IMR-90 (cell line): Measurements from ENCODE around the gene CGNL1. TPM values are rescaled to one million over a fixed set of nuclear protein-coding genes. Genes with fewer than 3 reads are reported as not detected.

Experiments used
- ATAC-seq: fragments of 200-7000 bp; cut with Tn5 transposase; 2 replicates; pipeline ENCODE4 v1.9.1; 2020; ENCODE audit warnings: low read depth, mild to moderate bottlenecking, moderate library complexity
- BruUV-seq: library from RNA; stranded (reverse); fragments of 400-500 nt; replicated peaks from 2 replicates; lab custom pipeline; 2021; lab: Mats Ljungman, UMichigan
- CTCF ChIA-PET: fragments of 300-600 bp; formaldehyde crosslinking; extraction: SDS; loops from one replicate; lab custom pipeline; 2021; ENCODE audit warnings: antibody characterized with exemption; lab: Yijun Ruan, JAX
- POLR2A ChIA-PET: fragments of 300-600 bp; sonication (Branson Sonifier 250); formaldehyde crosslinking; loops from one replicate; lab custom pipeline; 2022; ENCODE audit warnings: antibody characterized with exemption; ENCODE audit not compliant: unreplicated experiment; lab: Charles Lee
- DNase-seq: peaks from one replicate; pipeline ENCODE4 v3.0.0; 2013
- H2AFZ ChIP-seq: replicated peaks from 2 replicates; pipeline ENCODE3; 2013; ENCODE audit warnings: low read length, mild to moderate bottlenecking; ENCODE audit not compliant: poor library complexity
- H2AK5ac ChIP-seq: 2 replicates; pipeline ENCODE4 v1.6.1; 2013; ENCODE audit warnings: low read depth, low read length, inconsistent platforms
- H2AK9ac ChIP-seq: replicated peaks from 2 replicates; pipeline ENCODE3; 2013; ENCODE audit warnings: mild to moderate bottlenecking, low read depth, low read length, moderate library complexity; ENCODE audit not compliant: poor library complexity
- H2BK120ac ChIP-seq: 2 replicates; pipeline ENCODE4 v1.6.1; 2013; ENCODE audit warnings: low read depth, low read length, inconsistent platforms
- H2BK15ac ChIP-seq: 3 replicates; pipeline ENCODE4 v1.6.1; 2013; ENCODE audit warnings: low read depth, low read length, inconsistent platforms
- H2BK20ac ChIP-seq: 2 replicates; pipeline ENCODE4 v1.6.1; 2013; ENCODE audit warnings: low read depth, mild to moderate bottlenecking, inconsistent platforms, low read length, moderate library complexity
- H2BK5ac ChIP-seq: 2 replicates; pipeline ENCODE4 v1.6.1; 2013; ENCODE audit warnings: mild to moderate bottlenecking, low read depth, low read length, inconsistent platforms; ENCODE audit not compliant: poor library complexity, severe bottlenecking
- H3K14ac ChIP-seq: replicated peaks from 2 replicates; pipeline ENCODE4 v1.6.1; 2013; ENCODE audit warnings: low read depth, low read length, inconsistent platforms
- H3K18ac ChIP-seq: 2 replicates; pipeline ENCODE4 v1.6.1; 2013; ENCODE audit warnings: low read depth, low read length, control low read depth
- H3K23ac ChIP-seq: 2 replicates; pipeline ENCODE4 v1.6.1; 2013; ENCODE audit warnings: low read depth, low read length, inconsistent platforms
- H3K27ac ChIP-seq: 2 replicates; pipeline ENCODE4 v1.5.1; 2013; ENCODE audit warnings: mild to moderate bottlenecking, control low read depth, low read length; ENCODE audit not compliant: insufficient read depth
- H3K27me3 ChIP-seq: 2 replicates; pipeline ENCODE4 v1.6.1; 2013; ENCODE audit warnings: low read length; ENCODE audit not compliant: control insufficient read depth, insufficient read depth
- H3K36me3 ChIP-seq: 2 replicates; pipeline ENCODE4 v1.6.1; 2013; ENCODE audit warnings: low read length, mixed read lengths; ENCODE audit not compliant: control insufficient read depth, insufficient read depth
- H3K4ac ChIP-seq: 2 replicates; pipeline ENCODE4 v1.6.1; 2013; ENCODE audit warnings: low read depth, low read length, inconsistent platforms
- H3K4me1 ChIP-seq: 2 replicates; pipeline ENCODE4 v1.6.1; 2013; ENCODE audit warnings: low read length, mixed read lengths; ENCODE audit not compliant: control insufficient read depth, insufficient read depth
- H3K4me2 ChIP-seq: 2 replicates; pipeline ENCODE4 v1.6.1; 2013; ENCODE audit warnings: low read depth, mild to moderate bottlenecking, control low read depth, low read length, moderate library complexity
- H3K4me3 ChIP-seq: 2 replicates; pipeline ENCODE4 v1.5.1; 2013; ENCODE audit warnings: low read depth, mild to moderate bottlenecking, control low read depth, low read length, moderate library complexity; ENCODE audit not compliant: insufficient read depth
- H3K56ac ChIP-seq: 2 replicates; pipeline ENCODE4 v1.6.1; 2013; ENCODE audit warnings: low read length, inconsistent platforms; ENCODE audit not compliant: insufficient read depth; ENCODE audit errors: extremely low read depth
- H3K79me1 ChIP-seq, 2 experiments: 2 replicates each; pipeline ENCODE4 v1.6.1; 2013; ENCODE audit warnings: low read length in 2 of 2, inconsistent platforms in 1 of 2, low read depth in 1 of 2
- H3K9ac ChIP-seq: 2 replicates; pipeline ENCODE4 v1.6.1; 2013; ENCODE audit warnings: low read depth, low read length, control low read depth
- H3K9me1 ChIP-seq: 2 replicates; pipeline ENCODE4 v1.6.1; 2013; ENCODE audit warnings: low read length, inconsistent platforms; ENCODE audit not compliant: insufficient read depth
- H3K9me3 ChIP-seq: 2 replicates; pipeline ENCODE4 v1.6.1; 2013; ENCODE audit warnings: low read length; ENCODE audit not compliant: control insufficient read depth, insufficient read depth
- H4K20me1 ChIP-seq: 2 replicates; pipeline ENCODE4 v1.6.1; 2013; ENCODE audit warnings: low read length, inconsistent platforms; ENCODE audit not compliant: insufficient read depth
- H4K5ac ChIP-seq: 2 replicates; pipeline ENCODE4 v1.6.1; 2013; ENCODE audit warnings: mild to moderate bottlenecking, low read depth, low read length, control low read depth
- H4K8ac ChIP-seq, 2 experiments: 2 replicates each; pipeline ENCODE4 v1.6.1; 2013; ENCODE audit warnings: low read depth in 2 of 2, low read length in 2 of 2, control low read depth in 1 of 2, inconsistent platforms in 1 of 2
- H4K91ac ChIP-seq: 2 replicates; pipeline ENCODE4 v1.6.1; 2013; ENCODE audit warnings: low read depth, low read length, inconsistent platforms; ENCODE audit not compliant: insufficient read depth
- BHLHE40 ChIP-seq: fragments of 150-350 bp; IDR thresholded peaks from 2 replicates; pipeline ENCODE4 v1.6.1; 2016; ENCODE audit warnings: mild to moderate bottlenecking, low read depth, low read length
- CEBPB ChIP-seq: IDR thresholded peaks from 2 replicates; pipeline ENCODE4 v1.6.1; 2012; ENCODE audit warnings: low read depth, low read length, improper control_type of control experiment
- CHD1 ChIP-seq: IDR thresholded peaks from 2 replicates; pipeline ENCODE4 v1.6.1; 2012; ENCODE audit warnings: low read depth, low read length, improper control_type of control experiment
- CTCF ChIP-seq: conservative IDR thresholded peaks from 2 replicates; pipeline ENCODE4 v1.5.1; 2012; ENCODE audit warnings: mild to moderate bottlenecking, low read depth, low read length, improper control_type of control experiment
- ELK1 ChIP-seq: fragments of 150-350 bp; IDR thresholded peaks from 2 replicates; pipeline ENCODE4 v1.6.1; 2016; ENCODE audit warnings: low read depth, mild to moderate bottlenecking, low read length, moderate library complexity, borderline replicate concordance
- FOS ChIP-seq: fragments of 150-350 bp; IDR thresholded peaks from 2 replicates; pipeline ENCODE4 v1.6.1; 2016; ENCODE audit warnings: low read depth, low read length
- MAFK ChIP-seq: IDR thresholded peaks from 2 replicates; pipeline ENCODE4 v1.6.1; 2012; ENCODE audit warnings: low read depth, low read length, improper control_type of control experiment
- MAZ ChIP-seq: IDR thresholded peaks from 2 replicates; pipeline ENCODE4 v1.6.1; 2012; ENCODE audit warnings: low read depth, mild to moderate bottlenecking, low read length, improper control_type of control experiment, moderate library complexity, borderline replicate concordance
- MXI1 ChIP-seq: IDR thresholded peaks from 2 replicates; pipeline ENCODE4 v1.6.1; 2012; ENCODE audit warnings: low read depth, mild to moderate bottlenecking, low read length, moderate library complexity, borderline replicate concordance
- NFE2L2 ChIP-seq: fragments of 150-350 bp; IDR thresholded peaks from 2 replicates; pipeline ENCODE4 v1.6.1; 2016; ENCODE audit warnings: low read depth, mild to moderate bottlenecking, low read length
- POLR2A ChIP-seq: IDR thresholded peaks from 2 replicates; pipeline ENCODE4 v1.6.1; 2012; ENCODE audit warnings: mild to moderate bottlenecking, low read depth, low read length
- RAD21 ChIP-seq: IDR thresholded peaks from 2 replicates; pipeline ENCODE4 v1.6.1; 2012; ENCODE audit warnings: low read length, improper control_type of control experiment
- RCOR1 ChIP-seq: IDR thresholded peaks from 2 replicates; pipeline ENCODE4 v1.6.1; 2012; ENCODE audit warnings: mild to moderate bottlenecking, low read length, improper control_type of control experiment; ENCODE audit not compliant: insufficient replicate concordance
- RFX5 ChIP-seq: IDR thresholded peaks from 2 replicates; pipeline ENCODE4 v1.8.0; 2012; ENCODE audit warnings: low read depth, mild to moderate bottlenecking, low read length, moderate library complexity
- SMC3 ChIP-seq: fragments of 150-350 bp; IDR thresholded peaks from 2 replicates; pipeline ENCODE4 v1.6.1; 2016; ENCODE audit warnings: low read depth, mild to moderate bottlenecking, antibody characterized with exemption, low read length, moderate library complexity
- USF2 ChIP-seq: fragments of 150-350 bp; IDR thresholded peaks from 2 replicates; pipeline ENCODE4 v1.6.1; 2017; ENCODE audit warnings: mild to moderate bottlenecking, antibody characterized with exemption, low read length, low read depth
- WGBS, 2 experiments: methylation state at CpG; one replicate each; pipeline versions ENCODE4 v1.1.5 to v1.1.7; 2013; ENCODE audit warnings: missing lambda C conversion rate in 2 of 2; ENCODE audit not compliant: insufficient read length in 1 of 2; ENCODE audit errors: extremely low coverage in 2 of 2; 5-methylcytosine and 5-hydroxymethylcytosine counted together
- dilution Hi-C: fragments of 300-500 bp; cut with HindIII; formaldehyde crosslinking; loops from one replicate; pipeline ENCODE4 v1.14.3; 2018; ENCODE audit warnings: low sequenced_read_pairs; ENCODE audit not compliant: unreplicated experiment
- in situ Hi-C: fragments of 300-500 bp; cut with MboI; formaldehyde crosslinking; loops from 3 replicates; pipeline ENCODE4 v1.14.3; 2019; ENCODE audit warnings: low sequenced_read_pairs, inconsistent platforms, mixed read lengths
- intact Hi-C: fragments of 100-400 bp; cut with micrococcal nuclease; formaldehyde crosslinking; loops from 2 replicates; pipeline ENCODE4 v1.10.0; 2022
- polyA plus RNA-seq, 3 experiments: library from polyadenylated mRNA; depleted of rRNA; stranded (reverse); fragments of >200 nt; gene quantifications; 2 replicates each; pipeline ENCODE4 v1.2.3, GENCODE V29; 2012; ENCODE audit warnings: low replicate concordance in 1 of 3
- total RNA-seq: library from RNA; depleted of rRNA; stranded (reverse); fragments of >200 nt; gene quantifications from 2 replicates; pipeline ENCODE4 v1.2.3, GENCODE V29; 2012

The CGNL1 gene
- total and polyA plus RNA-seq, 2 of the 4 experiments (the other 2 are of a cell fraction) = 0.07 to 0.18 TPM

GRCh38 chr15:57464480-57464879 lies 88.2 kb downstream of the CGNL1 start:
- Histone ChIP-seq H4K91ac (no peak overlapping the region), H2BK5ac (no peak overlapping the region), H3K23ac (no peak overlapping the region), H2AK5ac (no peak overlapping the region), H3K9ac (no peak overlapping the region), H4K8ac (no peak overlapping the region), H3K4me2 (no peak overlapping the region), H2BK120ac (no peak overlapping the region), H3K9me1 (no peaks in the 10 kb centered on the region), H2BK15ac (no peak overlapping the region), H3K9me3 (no peaks in the 10 kb centered on the region), H3K14ac (no peak overlapping the region), H3K36me3 (no peaks in the 10 kb centered on the region), H2AK9ac (no peak overlapping the region), H3K4me1 (no peaks in the 10 kb centered on the region), H4K20me1 (no peaks in the 10 kb centered on the region), H3K4ac (no peak overlapping the region), H3K27me3 (peaks cover 23% of the 10 kb centered on the region), H3K4me3 (no peak overlapping the region), H3K18ac (no peak overlapping the region), H4K5ac (no peak overlapping the region), H2BK20ac (no peak overlapping the region), H3K79me1 (no peaks in the 10 kb centered on the region), H2AFZ (no peak overlapping the region), H3K27ac (no peak overlapping the region), H3K56ac (no peak overlapping the region)
- CTCF ChIA-PET = no interaction called here
- in situ Hi-C loops = no loop called here
- no peak for DNase-seq
- dilution Hi-C loops = no loop called here
- BruUV-seq = no TSS peak
- intact Hi-C loops = loop anchor here (5.0 kb wide), 2 partner anchors 63 to 122 kb away; no protein-coding TSS in a partner anchor
- POLR2A ChIA-PET = no interaction called here
- WGBS, 2 experiments = no CpG with 5 or more reads among the region's 3 CpGs
- no peak for TF ChIP-seq MAZ
- TF ChIP-seq NFE2L2 = no peak
- no peak for TF ChIP-seq FOS
- TF ChIP-seq CTCF = no peak
- TF ChIP-seq RCOR1 = no peak
- TF ChIP-seq USF2 = no peak
- no peak for TF ChIP-seq POLR2A
- TF ChIP-seq MXI1 = no peak
- TF ChIP-seq CHD1 = no peak
- no peak for TF ChIP-seq SMC3
- no peak for TF ChIP-seq ELK1
- no peak for TF ChIP-seq MAFK
- TF ChIP-seq RFX5 = no peak
- no peak for TF ChIP-seq RAD21
- TF ChIP-seq CEBPB = no peak
- TF ChIP-seq BHLHE40 = no peak
- ATAC-seq = no peak
